ENCODE results near the gene RHOB.
A peak's percentile ranks its signal among the peaks of the same experiment; 100 is the strongest.
"Not testable (repeated sequence)": the region's sequence is repeated elsewhere in the genome, so short reads cannot be mapped to it uniquely, and the experiment has no call there.

RHOB gene

GRCh38 chr2:20446917-20447436, at the start of gene RHOB:
TSS of gene RHOB (plus strand) at chr2:20447074. CDS start at chr2:20447466, 392 bp downstream.
- DNase-seq, result peak; percentile 96

DNA sequence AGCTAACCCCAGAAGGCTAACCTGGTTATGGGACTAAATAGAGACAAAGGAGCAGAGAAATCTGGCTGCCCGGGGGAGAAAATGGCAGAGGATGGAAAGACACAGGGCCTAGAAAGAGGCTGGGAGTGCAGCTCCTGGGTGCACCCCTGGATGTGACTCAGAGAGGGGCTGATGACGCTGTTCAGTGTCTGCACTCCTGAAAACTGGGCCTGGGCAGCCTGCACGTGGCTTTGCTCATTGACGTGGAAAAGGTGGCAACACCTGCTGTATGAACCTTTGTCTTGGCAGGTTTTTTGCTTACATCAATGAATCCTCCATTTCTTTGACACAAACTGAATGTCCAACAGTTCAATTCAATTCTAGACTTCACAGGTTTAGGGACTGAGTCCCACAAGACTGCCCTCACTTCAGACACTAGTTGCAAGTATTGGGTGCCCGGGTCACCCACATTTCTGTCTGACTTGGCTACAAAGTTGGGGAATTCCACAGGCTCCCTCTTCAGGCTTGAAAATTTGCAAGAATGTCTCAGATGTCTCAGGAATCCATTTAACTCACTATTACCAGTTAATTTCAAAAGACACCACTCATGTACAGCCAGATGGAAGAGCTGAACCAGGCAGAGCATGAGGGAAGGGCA, 48.9 kb upstream of the RHOB start:
- DNase-seq, result no peak

DNA sequence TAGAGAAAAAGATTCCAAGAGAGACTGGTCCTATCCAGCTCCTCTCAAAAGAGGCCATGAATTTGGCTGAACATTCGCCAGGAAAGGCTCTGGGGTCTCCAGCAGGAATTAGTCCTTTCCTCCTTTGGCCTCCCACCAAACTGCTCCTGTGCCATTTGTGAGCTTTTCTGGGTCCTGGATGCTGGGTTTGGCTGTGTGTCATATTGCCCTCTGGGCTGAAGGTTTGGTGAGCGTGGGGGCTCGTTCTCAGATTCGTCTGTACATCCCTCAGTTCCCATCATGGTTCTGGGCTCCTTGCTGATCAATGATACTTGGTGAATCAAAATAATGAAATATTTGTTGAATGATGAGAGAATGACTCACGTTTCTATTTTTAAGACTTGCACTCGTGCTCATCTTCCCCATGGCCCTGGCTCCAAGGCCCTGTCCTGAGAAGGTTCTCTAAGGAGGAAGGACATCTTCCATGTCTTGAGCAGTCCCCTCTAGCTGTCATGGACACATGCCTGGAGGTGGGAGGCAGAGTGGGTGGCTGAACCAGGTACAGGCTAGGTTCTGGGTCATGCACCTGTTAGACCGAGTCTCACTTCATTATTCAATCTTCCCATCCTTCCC, 47.8 kb upstream of the RHOB start:
- no peak for DNase-seq

DNA sequence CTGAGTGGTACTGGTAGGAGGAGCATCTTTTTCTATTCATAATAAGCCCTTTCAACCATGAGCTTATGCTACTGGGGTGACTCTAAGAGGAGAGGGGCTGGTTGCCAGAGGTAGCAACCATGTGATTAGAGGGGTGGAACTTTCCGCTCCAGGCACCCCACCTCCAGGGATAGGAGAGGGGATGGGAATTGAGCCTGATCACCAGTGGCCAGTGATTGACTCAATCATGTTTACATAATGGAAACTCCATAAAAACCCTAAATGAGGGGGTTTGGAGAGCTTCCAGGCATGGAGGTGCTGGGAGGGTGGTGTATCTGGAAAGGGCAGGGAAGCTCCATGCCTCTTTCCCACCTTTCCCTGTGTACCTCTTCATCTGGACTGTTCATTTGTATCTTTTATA, 46.6 kb upstream of the RHOB start:
- DNase-seq, result no peak

- DNase-seq, result no peak
These were observed 45.9 kb upstream of the RHOB start for GRCh38 chr2:20400787-20401488.

- no peak for DNase-seq
These were observed 45.4 kb upstream of the RHOB start for GRCh38 chr2:20401489-20401835.

- no peak for DNase-seq
These were observed 43.0 kb upstream of the RHOB start for GRCh38 chr2:20403774-20404312.

DNA sequence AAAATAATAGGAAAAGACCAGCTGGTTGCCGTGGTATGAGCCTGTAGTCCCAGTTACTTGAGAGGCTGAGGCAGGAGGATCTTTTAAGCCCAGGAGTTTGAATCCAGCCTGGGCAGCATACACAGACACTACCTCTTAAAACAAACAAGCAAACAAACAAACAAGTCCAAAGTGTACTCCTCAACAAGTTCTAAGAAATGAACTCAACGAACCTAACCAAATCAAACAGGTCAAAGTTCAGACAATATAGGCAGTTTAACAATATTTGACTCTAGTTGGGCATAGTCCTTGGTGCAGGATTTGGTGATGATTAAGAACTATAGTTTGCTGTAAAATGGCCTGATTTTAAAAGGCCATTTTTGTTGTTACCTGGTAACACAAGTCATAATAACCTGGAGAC, 41.9 kb upstream of the RHOB start:
- DNase-seq, result no peak

DNA sequence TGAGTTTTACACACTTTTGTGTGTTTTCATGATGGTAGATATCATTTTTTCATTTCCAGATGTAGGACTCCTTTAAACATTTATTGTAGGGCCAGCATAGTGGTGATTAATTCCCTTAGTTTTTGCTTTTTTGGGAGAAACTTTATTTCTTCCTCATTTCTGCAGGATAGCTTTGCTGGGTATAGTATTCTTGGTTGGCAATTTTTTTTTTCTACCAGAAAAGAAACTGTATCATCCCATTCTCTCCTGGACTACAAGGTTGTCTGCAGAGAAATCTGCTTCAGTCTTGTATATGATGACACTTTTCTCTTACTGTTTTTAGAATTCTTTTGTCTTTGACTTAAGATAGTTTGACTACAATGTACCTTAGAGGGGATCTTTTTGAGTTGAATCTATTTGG, 37.8 kb upstream of the RHOB start:
- DNase-seq, result no peak

- no peak for DNase-seq
These were observed 36.2 kb upstream of the RHOB start for GRCh38 chr2:20410556-20411277.

GRCh38 chr2:20411361-20411894, 35.4 kb upstream of the RHOB start:
- DNase-seq, result no peak

GRCh38 chr2:20414806-20415205, 32.1 kb upstream of the RHOB start:
- DNase-seq, result no peak

GRCh38 chr2:20415511-20415918, 31.4 kb upstream of the RHOB start:
- DNase-seq, result no peak

DNA sequence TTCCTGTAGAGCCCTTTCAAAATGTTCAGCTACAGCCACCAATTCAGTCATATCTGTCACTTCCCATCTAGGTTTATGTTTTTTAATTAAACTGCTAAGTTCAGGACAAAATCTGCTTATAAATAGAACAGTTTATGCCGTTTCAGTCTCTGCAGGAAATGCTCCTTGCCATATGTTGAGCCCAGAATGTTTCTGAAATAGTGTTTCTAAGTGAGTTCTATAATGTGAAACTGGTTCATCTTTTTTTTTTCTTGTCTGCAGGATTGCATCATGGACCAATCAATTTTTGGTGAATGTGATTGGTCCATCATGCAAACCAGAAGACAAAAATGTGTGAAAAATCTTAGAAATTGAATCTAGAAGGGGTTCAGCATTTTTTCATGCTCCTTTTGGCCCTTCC, 30.2 kb upstream of the RHOB start:
- no peak for DNase-seq

- DNase-seq, result not testable (repeated sequence)
These were observed 29.5 kb upstream of the RHOB start for GRCh38 chr2:20417230-20417821.

GRCh38 chr2:20418519-20418918, 28.4 kb upstream of the RHOB start:
- DNase-seq, result no peak

DNA sequence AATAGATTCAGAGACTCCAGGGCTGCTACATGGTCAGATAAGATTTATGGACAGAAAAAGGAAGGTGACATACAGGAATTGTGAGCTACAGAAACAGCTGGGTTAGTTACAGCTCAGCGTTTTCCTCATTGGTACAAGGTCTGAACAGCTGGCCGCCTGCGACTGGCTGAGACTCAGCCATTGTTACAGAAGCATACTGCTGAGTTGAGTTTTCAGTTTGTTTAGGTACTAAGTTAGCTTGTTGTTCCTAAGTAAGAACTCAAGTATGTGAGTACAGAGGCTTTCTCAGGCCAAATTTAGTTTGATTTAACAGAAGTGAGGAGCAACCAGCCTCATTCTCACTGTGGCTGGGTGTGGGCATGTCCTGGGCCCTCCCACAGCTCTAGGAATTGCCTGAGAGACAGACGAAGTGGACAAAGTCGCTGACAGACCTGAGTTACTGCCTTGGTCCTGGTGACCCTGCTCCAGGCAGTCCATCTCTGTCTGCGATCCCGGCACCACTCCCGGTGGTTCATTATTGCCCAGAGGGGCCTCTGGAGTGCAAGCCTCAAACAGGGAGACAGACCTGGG, 27.8 kb upstream of the RHOB start:
- no peak for DNase-seq

GRCh38 chr2:20419752-20420151, 27.1 kb upstream of the RHOB start:
- DNase-seq, result no peak

GRCh38 chr2:20421336-20421987, 25.4 kb upstream of the RHOB start:
- no peak for DNase-seq

GRCh38 chr2:20421988-20422370, 24.9 kb upstream of the RHOB start:
- no peak for DNase-seq

- no peak for DNase-seq
These were observed 24.2 kb upstream of the RHOB start for GRCh38 chr2:20422402-20423271.

Data from NCI-H510A (cell line).